K562 (cell line): ENCODE results near the gene RALGAPA2. TPM values are rescaled to one million over a fixed set of nuclear protein-coding genes. Genes with fewer than 3 reads are reported as not detected.

Source experiments
- ATAC-seq: fragments of 200-7000 bp; cut with Tn5 transposase; 3 replicates; pipeline ENCODE4 v1.9.1; 2020; ENCODE audit warnings: moderate library complexity
- BruUV-seq: library from RNA; stranded (reverse); fragments of 400-500 nt; replicated peaks from 2 replicates; lab custom pipeline; 2021; lab: Mats Ljungman, UMichigan
- CTCF ChIA-PET: fragments of 300-600 bp; formaldehyde crosslinking; extraction: SDS; loops from one replicate; lab custom pipeline; 2021; ENCODE audit warnings: low intra/inter-chr PET ratio; lab: Yijun Ruan, JAX
- POLR2A ChIA-PET: fragments of 300-600, 350-650 bp; sonication (Branson Sonifier 250); formaldehyde crosslinking; extraction: SDS; loops from one replicate; lab custom pipeline; 2021; ENCODE audit warnings: antibody characterized with exemption, inconsistent platforms; lab: Yijun Ruan, JAX
- DNase-seq, 4 experiments: peaks; one replicate each; pipeline versions ENCODE4 v3.0.0 to v3.0.0-alpha.2; 2011 to 2018; ENCODE audit warnings: low spot score in 3 of 4, mixed read lengths in 3 of 4; ENCODE audit errors: extremely low read depth in 1 of 4
- FAIRE-seq: peaks from 2 replicates; lab custom pipeline; 2011; peaks lifted over from hg19 to GRCh38; lab: Jason Lieb, UNC
- H2AFZ ChIP-seq: 2 replicates; pipeline ENCODE4 v1.6.0; 2011; ENCODE audit warnings: low read depth, low read length, control low read depth, inconsistent platforms
- H3K27ac ChIP-seq: fragments of 200-600 bp; 3 replicates; pipeline ENCODE4 v1.8.0; 2011; ENCODE audit warnings: low read depth, mild to moderate bottlenecking, control low read depth, inconsistent platforms, low read length, moderate library complexity, mixed read lengths; ENCODE audit errors: extremely low read depth
- H3K27me3 ChIP-seq, 2 experiments: fragments of 300-600 bp in 1 of 2; 2 replicates in 1 of 2; 3 replicates in 1 of 2; pipeline versions ENCODE4 v1.6.0 to v1.8.0; 2011; ENCODE audit warnings: inconsistent platforms in 2 of 2, low read length in 2 of 2, mild to moderate bottlenecking in 1 of 2, mixed read lengths in 1 of 2, moderate library complexity in 1 of 2; ENCODE audit not compliant: control insufficient read depth in 2 of 2, insufficient read depth in 2 of 2
- H3K36me3 ChIP-seq: fragments of 300-600 bp; 3 replicates; pipeline ENCODE4 v1.8.0; 2011; ENCODE audit warnings: mild to moderate bottlenecking, low read length, inconsistent platforms; ENCODE audit not compliant: control insufficient read depth, insufficient read depth
- H3K4me1 ChIP-seq, 2 experiments: fragments of 200-600 bp in 1 of 2; replicated peaks in 1 of 2; 2 replicates in 1 of 2; 3 replicates in 1 of 2; pipeline versions ENCODE4 v1.5.1 to v1.8.0; 2011; ENCODE audit warnings: inconsistent platforms in 2 of 2, low read length in 2 of 2, mild to moderate bottlenecking in 1 of 2, mixed read lengths in 1 of 2, moderate library complexity in 1 of 2; ENCODE audit not compliant: control insufficient read depth in 2 of 2, insufficient read depth in 2 of 2
- H3K4me2 ChIP-seq: 2 replicates; pipeline ENCODE4 v1.6.1; 2011; ENCODE audit warnings: low read length, control low read depth, inconsistent platforms, mixed read lengths; ENCODE audit not compliant: insufficient read depth
- H3K4me3 ChIP-seq: fragments of 200-600 bp; sonication (generic), shearing (Covaris generic); 2 replicates; pipeline ENCODE4 v1.5.1; 2016; ENCODE audit warnings: control low read depth, inconsistent platforms
- H3K79me2 ChIP-seq: fragments of 200-600 bp; 3 replicates; pipeline ENCODE4 v1.8.0; 2011; ENCODE audit warnings: low read length, inconsistent platforms; ENCODE audit not compliant: control insufficient read depth, insufficient read depth
- H3K9ac ChIP-seq, 2 experiments: 2 replicates each; pipeline versions ENCODE4 v1.6.0 to v1.6.1; 2011; ENCODE audit warnings: low read depth in 2 of 2, low read length in 2 of 2, control low read depth in 1 of 2, inconsistent platforms in 1 of 2, mild to moderate bottlenecking in 1 of 2, mixed read lengths in 1 of 2; ENCODE audit not compliant: insufficient read depth in 1 of 2
- H3K9me1 ChIP-seq: one replicate; pipeline ENCODE4 v1.6.0; 2011; ENCODE audit warnings: inconsistent platforms, mild to moderate bottlenecking, low read length, moderate library complexity; ENCODE audit not compliant: control insufficient read depth, insufficient read depth
- H3K9me3 ChIP-seq: replicated peaks from 2 replicates; pipeline ENCODE4 v1.5.1; 2011; ENCODE audit warnings: low read depth, low read length, inconsistent platforms; ENCODE audit not compliant: control insufficient read depth, insufficient read depth
- H4K20me1 ChIP-seq: replicated peaks from 2 replicates; pipeline ENCODE4 v1.6.1; 2011; ENCODE audit warnings: low read length, inconsistent platforms, mixed read lengths; ENCODE audit not compliant: control insufficient read depth, insufficient read depth
- DNMT1 ChIP-seq: fragments of 450-650 bp; IDR thresholded peaks from 2 replicates; pipeline ENCODE4 v1.6.1; 2016; ENCODE audit warnings: antibody characterized with exemption, mild to moderate bottlenecking
- HDAC8 ChIP-seq: fragments of 450-650 bp; IDR thresholded peaks from 2 replicates; pipeline ENCODE4 v1.6.1; 2016; ENCODE audit warnings: mild to moderate bottlenecking, missing genetic modification characterization, moderate library complexity, missing compliant biosample characterization
- ILF3 ChIP-seq: fragments of 450-650 bp; IDR thresholded peaks from 2 replicates; pipeline ENCODE4 v1.6.1; 2018; ENCODE audit warnings: antibody characterized with exemption, mild to moderate bottlenecking, moderate library complexity, borderline replicate concordance
- RB1 ChIP-seq: fragments of 450-650 bp; IDR thresholded peaks from 2 replicates; pipeline ENCODE4 v1.6.1; 2017; ENCODE audit warnings: low read depth, mild to moderate bottlenecking
- SMAD4 ChIP-seq: fragments of 250-450 bp; sonication (Bioruptor Pico); conservative IDR thresholded peaks from 2 replicates; pipeline ENCODE4 v1.8.0; 2021; ENCODE audit warnings: inconsistent platforms, mild to moderate bottlenecking, moderate library complexity
- TBP ChIP-seq: optimal IDR thresholded peaks from 2 replicates; pipeline ENCODE3; 2011; ENCODE audit warnings: low read depth, low read length, improper control_type of control experiment
- TCF3 ChIP-seq: sonication (generic); formaldehyde crosslinking; IDR thresholded peaks from 2 replicates; pipeline ENCODE4 v1.4.0; 2020; ENCODE audit warnings: mild to moderate bottlenecking, missing genetic modification reagents
- WGBS: fragments of 100-300 bp; shearing (Covaris generic); methylation state at CpG from one replicate; pipeline ENCODE4 v1.1.6; 2016; ENCODE audit warnings: low coverage, mixed read lengths; ENCODE audit not compliant: insufficient coverage; ENCODE audit errors: missing lambda C conversion rate; 5-methylcytosine and 5-hydroxymethylcytosine counted together
- in situ Hi-C: fragments of 300-500 bp; cut with MboI; formaldehyde crosslinking; loops from 4 replicates; pipeline ENCODE4 v1.15.0; 2018; ENCODE audit warnings: inconsistent platforms, mixed read lengths
- intact Hi-C: fragments of 100-400 bp; cut with micrococcal nuclease; formaldehyde crosslinking; loops from 2 replicates; pipeline ENCODE4 v1.14.2; 2022
- polyA plus RNA-seq, 8 experiments: library from polyadenylated mRNA; depleted of rRNA in 4 of 8; stranded (reverse) in 5 of 8; unstranded in 3 of 8; fragments of >200 nt; fragmentation: Nextera tagmentation in 2 of 8; fragmentation: Illumina TruSeq in 1 of 8; extraction: Ambion mirVana in 2 of 8; extraction: Trizol in 1 of 8; gene quantifications; 2 replicates each; pipeline versions ENCODE4 v1.2.1 to v1.2.3, GENCODE V29; 2011 to 2014; ENCODE audit warnings: inconsistent platforms in 1 of 8, missing spikeins in 1 of 8
- total RNA-seq, 7 experiments: library from RNA; depleted of rRNA in 6 of 7; stranded (reverse); fragments of >200 nt in 6 of 7; fragmentation: Illumina TruSeq in 2 of 7; extraction: Trizol in 2 of 7; gene quantifications; 2 replicates each; pipeline versions ENCODE4 v1.2.1 to v1.2.3, GENCODE V29; 2011 to 2021; ENCODE audit warnings: low replicate concordance in 1 of 7
- TF ChIP-seq, protein P1 (sequence below): fragments of 250-450 bp; sonication (Bioruptor Pico); IDR thresholded peaks from 2 replicates; pipeline ENCODE4 v1.4.0; 2020

Gene RALGAPA2
- total and polyA plus RNA-seq, 9 of the 15 experiments (the other 6 are each of a cell fraction or from before 2014, with no cell fraction given) = 0.35 to 2.7 (median 1.4) TPM

DNA sequence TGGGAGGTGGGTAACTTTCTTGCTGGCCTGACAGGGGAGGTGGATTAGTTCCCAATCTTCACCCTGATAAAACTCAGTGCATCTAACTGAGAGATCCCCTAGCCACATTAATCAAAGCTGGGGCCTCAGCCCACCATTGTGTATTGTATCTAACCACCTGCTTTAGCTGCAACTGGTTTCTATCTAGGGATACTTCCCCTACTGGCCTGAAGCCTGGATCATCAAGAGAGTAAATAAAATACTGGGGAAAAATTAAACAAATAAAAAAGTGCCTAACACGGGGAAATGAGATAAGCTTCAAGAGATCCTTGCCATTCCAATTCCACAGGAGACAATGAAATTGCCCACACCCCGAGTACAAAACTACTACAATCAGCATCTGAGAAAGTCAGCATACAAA, 195.1 kb downstream of the RALGAPA2 start:
- H3K4me1 ChIP-seq = no peaks in the 10 kb centered on the region
- no peaks in the 10 kb centered on the region for H3K36me3 ChIP-seq
- H2AFZ ChIP-seq = no peak overlapping the region
- no peak overlapping the region for H3K4me3 ChIP-seq
- 0% methylated on average over 2 of the region's 2 CpGs for WGBS
- intact Hi-C loops = no loop called here
- no peaks in the 10 kb centered on the region for H3K9me1 ChIP-seq
- H4K20me1 ChIP-seq = no peaks in the 10 kb centered on the region
- in situ Hi-C loops = no loop called here
- ChIA-PET POLR2A (interaction anchor here (0.6 kb wide), 1 partner anchor 513 kb away, joined by 3 read pairs; no protein-coding TSS in a partner anchor), CTCF (no interaction called here)
- ATAC-seq (no peak), DNase-seq (no peak), FAIRE-seq (no peak)
- no TSS peak for BruUV-seq
- no peaks in the 10 kb centered on the region for H3K79me2 ChIP-seq
- H3K27ac ChIP-seq = no peak overlapping the region
- H3K9ac ChIP-seq = no peak overlapping the region
- no peak overlapping the region for H3K4me2 ChIP-seq
- H3K27me3 ChIP-seq = no peaks in the 10 kb centered on the region
- no peaks in the 10 kb centered on the region for H3K9me3 ChIP-seq
- TF ChIP-seq ILF3 (no peak), TBP (no peak), RB1 (no peak), SMAD4 (CRISPR knock-in tag) (no peak), TCF3 (CRISPR knock-in tag) (no peak), HDAC8 (tag) (no peak), DNMT1 (no peak)
- TF ChIP-seq, protein P1, sequence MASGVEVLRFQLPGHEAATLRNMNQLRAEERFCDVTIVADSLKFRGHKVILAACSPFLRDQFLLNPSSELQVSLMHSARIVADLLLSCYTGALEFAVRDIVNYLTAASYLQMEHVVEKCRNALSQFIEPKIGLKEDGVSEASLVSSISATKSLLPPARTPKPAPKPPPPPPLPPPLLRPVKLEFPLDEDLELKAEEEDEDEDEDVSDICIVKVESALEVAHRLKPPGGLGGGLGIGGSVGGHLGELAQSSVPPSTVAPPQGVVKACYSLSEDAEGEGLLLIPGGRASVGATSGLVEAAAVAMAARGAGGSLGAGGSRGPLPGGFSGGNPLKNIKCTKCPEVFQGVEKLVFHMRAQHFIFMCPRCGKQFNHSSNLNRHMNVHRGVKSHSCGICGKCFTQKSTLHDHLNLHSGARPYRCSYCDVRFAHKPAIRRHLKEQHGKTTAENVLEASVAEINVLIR (CRISPR knock-in tag) = no peak
